Right kidney (tissue), 1 donor: Measurements from ENCODE around the gene CYB561D2.

ENCODE experiments used
- DNase-seq: peaks from one replicate; pipeline ENCODE4 v3.0.0-alpha.2; 2016

CYB561D2 gene

GRCh38 chr3:50365080-50365841 lies 14.6 kb downstream of the CYB561D2 start:
- DNase-seq = peak; percentile 79

- DNase-seq = no peak
These were observed 15.2 kb downstream of the CYB561D2 start for GRCh38 chr3:50365842-50366220.

- no peak for DNase-seq
These were observed 18.5 kb downstream of the CYB561D2 start for GRCh38 chr3:50369012-50369670.

- no peak for DNase-seq
These were observed 19.9 kb downstream of the CYB561D2 start for GRCh38 chr3:50370594-50370993.

- DNase-seq = no peak
These were observed 20.5 kb downstream of the CYB561D2 start for GRCh38 chr3:50371133-50371685.

GRCh38 chr3:50372349-50372748 lies 21.7 kb downstream of the CYB561D2 start:
- no peak for DNase-seq

GRCh38 chr3:50373146-50374051 lies 22.7 kb downstream of the CYB561D2 start:
- no peak for DNase-seq

GRCh38 chr3:50374363-50375257 lies 23.9 kb downstream of the CYB561D2 start:
- DNase-seq = no peak

GRCh38 chr3:50375258-50375931 lies 24.7 kb downstream of the CYB561D2 start:
- DNase-seq = no peak

GRCh38 chr3:50378024-50378423 lies 27.4 kb downstream of the CYB561D2 start:
- DNase-seq = no peak

GRCh38 chr3:50378757-50379156 lies 28.1 kb downstream of the CYB561D2 start:
- no peak for DNase-seq

GRCh38 chr3:50380405-50381085 lies 29.9 kb downstream of the CYB561D2 start:
- no peak for DNase-seq

- DNase-seq = no peak
These were observed 30.7 kb downstream of the CYB561D2 start for GRCh38 chr3:50381383-50381782.

GRCh38 chr3:50382722-50383121 lies 32.1 kb downstream of the CYB561D2 start:
- DNase-seq = no peak

- no peak for DNase-seq
These were observed 33.1 kb downstream of the CYB561D2 start for GRCh38 chr3:50383750-50384149.

- DNase-seq = no peak
These were observed 35.1 kb downstream of the CYB561D2 start for GRCh38 chr3:50385754-50386153.

GRCh38 chr3:50388016-50388719 lies 37.5 kb downstream of the CYB561D2 start:
- no peak for DNase-seq

GRCh38 chr3:50388720-50389413 lies 38.2 kb downstream of the CYB561D2 start:
- DNase-seq = no peak

GRCh38 chr3:50389414-50389767 lies 38.7 kb downstream of the CYB561D2 start:
- DNase-seq = no peak
